Measurements from ENCODE around the gene GBGT1. TPM values are rescaled to one million over a fixed set of nuclear protein-coding genes. Genes with fewer than 3 reads are reported as not detected.

Gene GBGT1
- total and polyA plus RNA-seq, 2 of the 4 experiments (the other 2 are of a cell fraction): 1.8 to 3.2 TPM

GRCh38 chr9:133127340-133127981 lies 36.3 kb downstream of the GBGT1 start:
- intact Hi-C loops (cut with micrococcal nuclease): no loop called here
- Histone ChIP-seq H4K8ac (ENCODE audit: low read depth in 2 of 2, low read length in 2 of 2) (no peak overlapping the region), H3K36me3 (ENCODE audit: control insufficient read depth, insufficient read depth, low read length) (peaks cover 2% of the 10 kb centered on the region; the same call in 1 of the 2 replicates), H3K79me1 (ENCODE audit: low read depth in 1 of 2, low read length in 2 of 2) (peaks cover 18 to 36% of the 10 kb centered on the region in 2 experiments; a peak in 3 of 4 replicates), H4K20me1 (ENCODE audit: insufficient read depth, low read length) (peaks cover 47% of the 10 kb centered on the region), H3K4me2 (ENCODE audit: low read depth, low read length) (no peak overlapping the region), H2BK120ac (ENCODE audit: low read depth, low read length) (no peak overlapping the region), H3K23ac (ENCODE audit: low read depth, low read length) (no peak overlapping the region), H3K4me3 (ENCODE audit: insufficient read depth, low read depth, low read length) (no peak overlapping the region), H2BK15ac (ENCODE audit: low read depth, low read length) (no peak overlapping the region), H4K91ac (ENCODE audit: insufficient read depth, low read depth, low read length) (no peak overlapping the region), H3K4ac (ENCODE audit: low read depth, low read length) (no peak overlapping the region), H3K9me3 (ENCODE audit: control insufficient read depth, insufficient read depth, low read length) (no peaks in the 10 kb centered on the region), H2AK5ac (ENCODE audit: low read depth, low read length) (no peak overlapping the region), H2AFZ (replicated peaks; ENCODE audit: low read length, poor library complexity) (no peak overlapping the region), H2BK5ac (ENCODE audit: low read depth, low read length, poor library complexity, severe bottlenecking) (no peak overlapping the region), H3K9me1 (ENCODE audit: insufficient read depth, low read length) (peaks cover 6% of the 10 kb centered on the region; the same call in 1 of the 2 replicates), H3K27me3 (ENCODE audit: control insufficient read depth, insufficient read depth, low read length) (no peaks in the 10 kb centered on the region), H2BK20ac (ENCODE audit: low read depth, low read length) (no peak overlapping the region), H3K27ac (ENCODE audit: insufficient read depth, low read length) (no peak overlapping the region), H3K56ac (ENCODE audit: extremely low read depth, insufficient read depth, low read length) (no peak overlapping the region), H3K14ac (replicated peaks; ENCODE audit: low read depth, low read length) (no peak overlapping the region), H3K18ac (ENCODE audit: low read depth, low read length) (no peak overlapping the region), H3K9ac (ENCODE audit: low read depth, low read length) (no peak overlapping the region), H2AK9ac (replicated peaks; ENCODE audit: low read depth, low read length, poor library complexity) (no peak overlapping the region), H4K5ac (ENCODE audit: low read depth, low read length) (no peak overlapping the region), H3K4me1 (ENCODE audit: control insufficient read depth, insufficient read depth, low read length) (peaks cover 14% of the 10 kb centered on the region)
- ATAC-seq (ENCODE audit: low read depth) (no peak), DNase-seq (no peak)
- in situ Hi-C loops (cut with MboI; ENCODE audit: low sequenced_read_pairs): no loop called here
- 99% methylated on average over 20 of the region's 23 CpGs; no CpG with 5 or more reads in 1 of the 2 experiments for WGBS, 2 experiments (ENCODE audit: extremely low coverage in 2 of 2, insufficient read length in 1 of 2)
- BruUV-seq (replicated peaks): no TSS peak
- dilution Hi-C loops (cut with HindIII; ENCODE audit: low sequenced_read_pairs, unreplicated experiment): no loop called here
- CTCF ChIA-PET: interaction anchor here (0.6 kb wide), 1 partner anchor 344 kb away, joined by 5 read pairs; no protein-coding TSS in a partner anchor
- POLR2A ChIA-PET (ENCODE audit: unreplicated experiment): no interaction called here
- TF ChIP-seq CHD1 (IDR thresholded peaks at IDR 0.05; ENCODE audit: low read depth, low read length) (no peak), FOS (IDR thresholded peaks at IDR 0.05; ENCODE audit: low read depth, low read length) (no peak), MAFK (IDR thresholded peaks at IDR 0.05; ENCODE audit: low read depth, low read length) (no peak), MAZ (IDR thresholded peaks at IDR 0.05; ENCODE audit: borderline replicate concordance, low read depth, low read length) (no peak), CTCF (conservative IDR thresholded peaks at IDR 0.05; ENCODE audit: low read depth, low read length) (no peak), MXI1 (IDR thresholded peaks at IDR 0.05; ENCODE audit: borderline replicate concordance, low read depth, low read length) (no peak), RFX5 (IDR thresholded peaks at IDR 0.05; ENCODE audit: low read depth, low read length) (no peak), SMC3 (IDR thresholded peaks at IDR 0.05; ENCODE audit: low read depth, low read length) (no peak)
- TF ChIP-seq, protein P1, sequence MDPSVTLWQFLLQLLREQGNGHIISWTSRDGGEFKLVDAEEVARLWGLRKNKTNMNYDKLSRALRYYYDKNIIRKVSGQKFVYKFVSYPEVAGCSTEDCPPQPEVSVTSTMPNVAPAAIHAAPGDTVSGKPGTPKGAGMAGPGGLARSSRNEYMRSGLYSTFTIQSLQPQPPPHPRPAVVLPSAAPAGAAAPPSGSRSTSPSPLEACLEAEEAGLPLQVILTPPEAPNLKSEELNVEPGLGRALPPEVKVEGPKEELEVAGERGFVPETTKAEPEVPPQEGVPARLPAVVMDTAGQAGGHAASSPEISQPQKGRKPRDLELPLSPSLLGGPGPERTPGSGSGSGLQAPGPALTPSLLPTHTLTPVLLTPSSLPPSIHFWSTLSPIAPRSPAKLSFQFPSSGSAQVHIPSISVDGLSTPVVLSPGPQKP (IDR thresholded peaks at IDR 0.05; ENCODE audit: borderline replicate concordance, low read depth, low read length): no peak
- TF ChIP-seq, protein P2, sequence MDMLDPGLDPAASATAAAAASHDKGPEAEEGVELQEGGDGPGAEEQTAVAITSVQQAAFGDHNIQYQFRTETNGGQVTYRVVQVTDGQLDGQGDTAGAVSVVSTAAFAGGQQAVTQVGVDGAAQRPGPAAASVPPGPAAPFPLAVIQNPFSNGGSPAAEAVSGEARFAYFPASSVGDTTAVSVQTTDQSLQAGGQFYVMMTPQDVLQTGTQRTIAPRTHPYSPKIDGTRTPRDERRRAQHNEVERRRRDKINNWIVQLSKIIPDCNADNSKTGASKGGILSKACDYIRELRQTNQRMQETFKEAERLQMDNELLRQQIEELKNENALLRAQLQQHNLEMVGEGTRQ (IDR thresholded peaks at IDR 0.05; ENCODE audit: low read depth, low read length): no peak
